ENCODE results near the gene KRT85.

Gene KRT85

GRCh38 chr12:52405922-52406385 lies 38.7 kb upstream of the KRT85 start, which contains the start of gene KRT82:
Gene KRT82, minus strand, starts transcription at chr12:52406335. Its CDS starts 58 bp downstream, at chr12:52406277.
- Histone ChIP-seq H3K36me3 (ENCODE audit: control insufficient read depth, insufficient read depth, low read length) (no peaks in the 10 kb centered on the region), H3K27ac (ENCODE audit: insufficient read depth, low read depth, low read length, poor library complexity, severe bottlenecking) (no peak within 1 kb of the TSS)
- 92% methylated on average over 14 of the region's 14 CpGs for WGBS, 2 experiments

GRCh38 chr12:52404951-52405350 lies 37.7 kb upstream of the KRT85 start:
- H3K27me3 ChIP-seq (ENCODE audit: control insufficient read depth, insufficient read depth, low read length, poor library complexity, severe bottlenecking) = no peaks in the 10 kb centered on the region
- H3K9me3 ChIP-seq (ENCODE audit: control insufficient read depth, low read length) = no peaks in the 10 kb centered on the region
- no peaks in the 10 kb centered on the region for H3K4me1 ChIP-seq (ENCODE audit: control insufficient read depth, insufficient read depth, low read length)
- no peaks in the 10 kb centered on the region for H3K36me3 ChIP-seq (ENCODE audit: control insufficient read depth, insufficient read depth, low read length)
- 92 to 93% methylated on average over 3 of the region's 3 CpGs for WGBS, 2 experiments
- H3K27ac ChIP-seq (ENCODE audit: insufficient read depth, low read depth, low read length, poor library complexity, severe bottlenecking) = no peak overlapping the region
- no peak overlapping the region for H3K4me3 ChIP-seq (ENCODE audit: insufficient read depth, low read depth, low read length)

More at GRCh38 chr12:52405922-52406385, 38.7 kb upstream of the KRT85 start, which contains the start of gene KRT82:
- no peak within 1 kb of the TSS for H3K4me3 ChIP-seq (ENCODE audit: insufficient read depth, low read depth, low read length)
- no peaks in the 10 kb centered on the region for H3K9me3 ChIP-seq (ENCODE audit: control insufficient read depth, low read length)
- no peaks in the 10 kb centered on the region for H3K27me3 ChIP-seq (ENCODE audit: control insufficient read depth, insufficient read depth, low read length, poor library complexity, severe bottlenecking)
- no peaks in the 10 kb centered on the region for H3K4me1 ChIP-seq (ENCODE audit: control insufficient read depth, insufficient read depth, low read length)

GRCh38 chr12:52403561-52403960 lies 36.3 kb upstream of the KRT85 start:
- Histone ChIP-seq H3K4me1 (ENCODE audit: control insufficient read depth, insufficient read depth, low read length) (no peaks in the 10 kb centered on the region), H3K4me3 (ENCODE audit: insufficient read depth, low read depth, low read length) (no peak overlapping the region), H3K9me3 (ENCODE audit: control insufficient read depth, low read length) (no peaks in the 10 kb centered on the region), H3K27me3 (ENCODE audit: control insufficient read depth, insufficient read depth, low read length, poor library complexity, severe bottlenecking) (no peaks in the 10 kb centered on the region), H3K36me3 (ENCODE audit: control insufficient read depth, insufficient read depth, low read length) (no peaks in the 10 kb centered on the region), H3K27ac (ENCODE audit: insufficient read depth, low read depth, low read length, poor library complexity, severe bottlenecking) (no peak overlapping the region)
- WGBS, 2 experiments = 94 to 95% methylated on average over 9 of the region's 9 CpGs

GRCh38 chr12:52402873-52403540 lies 35.7 kb upstream of the KRT85 start:
- H3K27ac ChIP-seq (ENCODE audit: insufficient read depth, low read depth, low read length, poor library complexity, severe bottlenecking) = no peak overlapping the region
- H3K4me3 ChIP-seq (ENCODE audit: insufficient read depth, low read depth, low read length) = no peak overlapping the region
- H3K4me1 ChIP-seq (ENCODE audit: control insufficient read depth, insufficient read depth, low read length) = no peaks in the 10 kb centered on the region
- no peaks in the 10 kb centered on the region for H3K9me3 ChIP-seq (ENCODE audit: control insufficient read depth, low read length)
- H3K36me3 ChIP-seq (ENCODE audit: control insufficient read depth, insufficient read depth, low read length) = no peaks in the 10 kb centered on the region
- WGBS, 2 experiments = 62 to 74% methylated on average over 3 of the region's 3 CpGs
- H3K27me3 ChIP-seq (ENCODE audit: control insufficient read depth, insufficient read depth, low read length, poor library complexity, severe bottlenecking) = no peaks in the 10 kb centered on the region

GRCh38 chr12:52402377-52402776 lies 35.1 kb upstream of the KRT85 start:
- WGBS, 2 experiments = 76 to 94% methylated on average over 2 of the region's 2 CpGs
- no peaks in the 10 kb centered on the region for H3K36me3 ChIP-seq (ENCODE audit: control insufficient read depth, insufficient read depth, low read length)
- H3K9me3 ChIP-seq (ENCODE audit: control insufficient read depth, low read length) = no peaks in the 10 kb centered on the region
- no peak overlapping the region for H3K27ac ChIP-seq (ENCODE audit: insufficient read depth, low read depth, low read length, poor library complexity, severe bottlenecking)
- no peaks in the 10 kb centered on the region for H3K27me3 ChIP-seq (ENCODE audit: control insufficient read depth, insufficient read depth, low read length, poor library complexity, severe bottlenecking)
- no peaks in the 10 kb centered on the region for H3K4me1 ChIP-seq (ENCODE audit: control insufficient read depth, insufficient read depth, low read length)
- H3K4me3 ChIP-seq (ENCODE audit: insufficient read depth, low read depth, low read length) = no peak overlapping the region

- WGBS, 2 experiments = 91 to 93% methylated on average over 4 of the region's 4 CpGs
- no peaks in the 10 kb centered on the region for H3K9me3 ChIP-seq (ENCODE audit: control insufficient read depth, low read length)
- H3K27me3 ChIP-seq (ENCODE audit: control insufficient read depth, insufficient read depth, low read length, poor library complexity, severe bottlenecking) = no peaks in the 10 kb centered on the region
- no peaks in the 10 kb centered on the region for H3K36me3 ChIP-seq (ENCODE audit: control insufficient read depth, insufficient read depth, low read length)
- no peak overlapping the region for H3K4me3 ChIP-seq (ENCODE audit: insufficient read depth, low read depth, low read length)
- H3K4me1 ChIP-seq (ENCODE audit: control insufficient read depth, insufficient read depth, low read length) = no peaks in the 10 kb centered on the region
- H3K27ac ChIP-seq (ENCODE audit: insufficient read depth, low read depth, low read length, poor library complexity, severe bottlenecking) = no peak overlapping the region
These were observed 34.6 kb upstream of the KRT85 start for GRCh38 chr12:52401926-52402325.

GRCh38 chr12:52401526-52401925 lies 34.2 kb upstream of the KRT85 start:
- Histone ChIP-seq H3K4me1 (ENCODE audit: control insufficient read depth, insufficient read depth, low read length) (no peaks in the 10 kb centered on the region), H3K9me3 (ENCODE audit: control insufficient read depth, low read length) (no peaks in the 10 kb centered on the region), H3K27me3 (ENCODE audit: control insufficient read depth, insufficient read depth, low read length, poor library complexity, severe bottlenecking) (no peaks in the 10 kb centered on the region), H3K36me3 (ENCODE audit: control insufficient read depth, insufficient read depth, low read length) (no peaks in the 10 kb centered on the region), H3K4me3 (ENCODE audit: insufficient read depth, low read depth, low read length) (no peak overlapping the region), H3K27ac (ENCODE audit: insufficient read depth, low read depth, low read length, poor library complexity, severe bottlenecking) (no peak overlapping the region)
- WGBS, 2 experiments = 90 to 92% methylated on average over 5 of the region's 5 CpGs

GRCh38 chr12:52400906-52401305 lies 33.6 kb upstream of the KRT85 start:
- Histone ChIP-seq H3K4me3 (ENCODE audit: insufficient read depth, low read depth, low read length) (no peak overlapping the region), H3K27me3 (ENCODE audit: control insufficient read depth, insufficient read depth, low read length, poor library complexity, severe bottlenecking) (no peaks in the 10 kb centered on the region), H3K36me3 (ENCODE audit: control insufficient read depth, insufficient read depth, low read length) (no peaks in the 10 kb centered on the region), H3K27ac (ENCODE audit: insufficient read depth, low read depth, low read length, poor library complexity, severe bottlenecking) (no peak overlapping the region), H3K9me3 (ENCODE audit: control insufficient read depth, low read length) (no peaks in the 10 kb centered on the region), H3K4me1 (ENCODE audit: control insufficient read depth, insufficient read depth, low read length) (no peaks in the 10 kb centered on the region)
- 92 to 94% methylated on average over 9 of the region's 9 CpGs for WGBS, 2 experiments

- 93 to 94% methylated on average over 16 of the region's 16 CpGs for WGBS, 2 experiments
- Histone ChIP-seq H3K9me3 (ENCODE audit: control insufficient read depth, low read length) (no peaks in the 10 kb centered on the region), H3K36me3 (ENCODE audit: control insufficient read depth, insufficient read depth, low read length) (no peaks in the 10 kb centered on the region), H3K4me3 (ENCODE audit: insufficient read depth, low read depth, low read length) (no peak overlapping the region), H3K27ac (ENCODE audit: insufficient read depth, low read depth, low read length, poor library complexity, severe bottlenecking) (no peak overlapping the region), H3K4me1 (ENCODE audit: control insufficient read depth, insufficient read depth, low read length) (no peaks in the 10 kb centered on the region), H3K27me3 (ENCODE audit: control insufficient read depth, insufficient read depth, low read length, poor library complexity, severe bottlenecking) (no peaks in the 10 kb centered on the region)
These were observed 32.5 kb upstream of the KRT85 start for GRCh38 chr12:52399756-52400155.

- H3K9me3 ChIP-seq (ENCODE audit: control insufficient read depth, low read length) = no peaks in the 10 kb centered on the region
- WGBS, 2 experiments = 94 to 97% methylated on average over 1 of the region's 1 CpG
- H3K27ac ChIP-seq (ENCODE audit: insufficient read depth, low read depth, low read length, poor library complexity, severe bottlenecking) = no peak overlapping the region
- no peak overlapping the region for H3K4me3 ChIP-seq (ENCODE audit: insufficient read depth, low read depth, low read length)
- no peaks in the 10 kb centered on the region for H3K36me3 ChIP-seq (ENCODE audit: control insufficient read depth, insufficient read depth, low read length)
- no peaks in the 10 kb centered on the region for H3K4me1 ChIP-seq (ENCODE audit: control insufficient read depth, insufficient read depth, low read length)
- no peaks in the 10 kb centered on the region for H3K27me3 ChIP-seq (ENCODE audit: control insufficient read depth, insufficient read depth, low read length, poor library complexity, severe bottlenecking)
These were observed 30.9 kb upstream of the KRT85 start for GRCh38 chr12:52398176-52398575.
